PFSK-1 (cell line): ENCODE results near the gene AIRE.

ENCODE experiments used
- FOXP2 ChIP-seq: optimal IDR thresholded peaks from 2 replicates; pipeline ENCODE3; 2011; ENCODE audit warnings: borderline replicate concordance, control low read depth, inconsistent platforms; ENCODE audit not compliant: insufficient read depth; ENCODE audit errors: extremely low read length, extremely low read depth
- POLR2AphosphoS5 ChIP-seq: IDR thresholded peaks from 2 replicates; pipeline ENCODE4 v1.6.1; 2012; ENCODE audit warnings: low read depth, mild to moderate bottlenecking, control low read depth, low read length, moderate library complexity
- SIN3A ChIP-seq: IDR thresholded peaks from 2 replicates; pipeline ENCODE4 v1.6.1; 2012; ENCODE audit warnings: mild to moderate bottlenecking, low read length, moderate library complexity, borderline replicate concordance; ENCODE audit not compliant: insufficient read depth
- TAF1 ChIP-seq: IDR thresholded peaks from 2 replicates; pipeline ENCODE4 v1.6.1; 2012; ENCODE audit warnings: low read length, control low read depth, borderline replicate concordance; ENCODE audit not compliant: insufficient read depth
- TF ChIP-seq, protein P1 (sequence below), 2 experiments: IDR thresholded peaks; 2 replicates each; pipeline versions ENCODE4 v1.6.1 to v1.8.0; 2011 to 2012; ENCODE audit warnings: low read depth in 2 of 2, low read length in 2 of 2, control low read depth in 1 of 2, inconsistent platforms in 1 of 2, mild to moderate bottlenecking in 1 of 2, moderate library complexity in 1 of 2; ENCODE audit not compliant: insufficient read depth in 1 of 2

AIRE gene

GRCh38 chr21:44317241-44317782 lies 31.6 kb downstream of the AIRE start:
- no peak for TF ChIP-seq SIN3A
- TF ChIP-seq, protein P1, sequence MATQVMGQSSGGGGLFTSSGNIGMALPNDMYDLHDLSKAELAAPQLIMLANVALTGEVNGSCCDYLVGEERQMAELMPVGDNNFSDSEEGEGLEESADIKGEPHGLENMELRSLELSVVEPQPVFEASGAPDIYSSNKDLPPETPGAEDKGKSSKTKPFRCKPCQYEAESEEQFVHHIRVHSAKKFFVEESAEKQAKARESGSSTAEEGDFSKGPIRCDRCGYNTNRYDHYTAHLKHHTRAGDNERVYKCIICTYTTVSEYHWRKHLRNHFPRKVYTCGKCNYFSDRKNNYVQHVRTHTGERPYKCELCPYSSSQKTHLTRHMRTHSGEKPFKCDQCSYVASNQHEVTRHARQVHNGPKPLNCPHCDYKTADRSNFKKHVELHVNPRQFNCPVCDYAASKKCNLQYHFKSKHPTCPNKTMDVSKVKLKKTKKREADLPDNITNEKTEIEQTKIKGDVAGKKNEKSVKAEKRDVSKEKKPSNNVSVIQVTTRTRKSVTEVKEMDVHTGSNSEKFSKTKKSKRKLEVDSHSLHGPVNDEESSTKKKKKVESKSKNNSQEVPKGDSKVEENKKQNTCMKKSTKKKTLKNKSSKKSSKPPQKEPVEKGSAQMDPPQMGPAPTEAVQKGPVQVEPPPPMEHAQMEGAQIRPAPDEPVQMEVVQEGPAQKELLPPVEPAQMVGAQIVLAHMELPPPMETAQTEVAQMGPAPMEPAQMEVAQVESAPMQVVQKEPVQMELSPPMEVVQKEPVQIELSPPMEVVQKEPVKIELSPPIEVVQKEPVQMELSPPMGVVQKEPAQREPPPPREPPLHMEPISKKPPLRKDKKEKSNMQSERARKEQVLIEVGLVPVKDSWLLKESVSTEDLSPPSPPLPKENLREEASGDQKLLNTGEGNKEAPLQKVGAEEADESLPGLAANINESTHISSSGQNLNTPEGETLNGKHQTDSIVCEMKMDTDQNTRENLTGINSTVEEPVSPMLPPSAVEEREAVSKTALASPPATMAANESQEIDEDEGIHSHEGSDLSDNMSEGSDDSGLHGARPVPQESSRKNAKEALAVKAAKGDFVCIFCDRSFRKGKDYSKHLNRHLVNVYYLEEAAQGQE (IDR thresholded peaks at IDR 0.05; ENCODE audit: insufficient read depth in 1 of 2, low read depth in 2 of 2, low read length in 2 of 2) = no peak
- TF ChIP-seq POLR2AphosphoS5 = no peak
- TF ChIP-seq FOXP2 = no peak
- no peak for TF ChIP-seq TAF1

- TF ChIP-seq POLR2AphosphoS5 = no peak
- no peak for TF ChIP-seq TAF1
- no peak for TF ChIP-seq FOXP2
- no peak for TF ChIP-seq SIN3A
- TF ChIP-seq, protein P1 (IDR thresholded peaks at IDR 0.05; ENCODE audit: insufficient read depth in 1 of 2, low read depth in 2 of 2, low read length in 2 of 2) = no peak
These were observed 32.2 kb downstream of the AIRE start for GRCh38 chr21:44317871-44318270.

DNA sequence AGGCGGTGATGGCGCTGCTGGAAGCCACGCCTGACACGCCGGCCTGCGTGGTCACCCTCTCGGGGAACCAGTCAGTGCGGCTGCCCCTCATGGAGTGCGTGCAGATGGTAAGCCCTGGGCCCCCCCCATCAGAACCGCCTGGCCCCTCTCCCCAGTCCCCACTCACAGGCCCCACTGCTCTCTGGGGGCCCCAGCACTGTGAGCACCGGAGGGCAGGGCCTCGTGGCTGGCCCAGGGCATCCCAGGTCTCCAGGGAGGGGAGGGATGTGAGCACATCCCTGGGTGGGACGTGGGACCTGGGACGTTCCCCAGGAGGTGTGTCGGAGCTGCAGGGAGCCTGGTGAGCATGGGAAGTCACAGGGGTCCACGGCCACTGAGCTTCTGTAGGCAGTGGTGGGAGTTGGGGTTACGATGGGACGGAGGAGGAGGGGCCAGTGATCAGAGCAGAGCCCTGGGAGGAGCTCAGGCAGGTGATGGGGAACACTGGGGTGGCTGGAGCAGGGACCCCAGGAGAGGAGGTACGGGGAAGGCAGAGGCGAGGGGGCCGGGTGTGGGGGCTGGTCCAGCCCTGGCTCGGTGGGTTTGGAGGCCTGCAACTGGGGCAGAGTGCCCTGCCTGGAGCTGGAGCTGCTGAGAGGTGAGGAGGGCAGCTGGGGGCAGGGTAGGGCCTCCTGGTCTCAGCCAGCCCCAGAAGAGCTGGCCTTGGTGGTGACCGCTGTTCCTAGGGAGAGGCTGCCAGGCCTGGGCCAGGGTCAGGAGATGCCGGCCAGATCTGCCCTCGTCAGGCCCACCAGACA lies 33.0 kb downstream of the AIRE start:
- TF ChIP-seq FOXP2 (no peak), SIN3A (no peak), POLR2AphosphoS5 (no peak), TAF1 (no peak)
- TF ChIP-seq, protein P1 (IDR thresholded peaks at IDR 0.05; ENCODE audit: insufficient read depth in 1 of 2, low read depth in 2 of 2, low read length in 2 of 2) = no peak

DNA sequence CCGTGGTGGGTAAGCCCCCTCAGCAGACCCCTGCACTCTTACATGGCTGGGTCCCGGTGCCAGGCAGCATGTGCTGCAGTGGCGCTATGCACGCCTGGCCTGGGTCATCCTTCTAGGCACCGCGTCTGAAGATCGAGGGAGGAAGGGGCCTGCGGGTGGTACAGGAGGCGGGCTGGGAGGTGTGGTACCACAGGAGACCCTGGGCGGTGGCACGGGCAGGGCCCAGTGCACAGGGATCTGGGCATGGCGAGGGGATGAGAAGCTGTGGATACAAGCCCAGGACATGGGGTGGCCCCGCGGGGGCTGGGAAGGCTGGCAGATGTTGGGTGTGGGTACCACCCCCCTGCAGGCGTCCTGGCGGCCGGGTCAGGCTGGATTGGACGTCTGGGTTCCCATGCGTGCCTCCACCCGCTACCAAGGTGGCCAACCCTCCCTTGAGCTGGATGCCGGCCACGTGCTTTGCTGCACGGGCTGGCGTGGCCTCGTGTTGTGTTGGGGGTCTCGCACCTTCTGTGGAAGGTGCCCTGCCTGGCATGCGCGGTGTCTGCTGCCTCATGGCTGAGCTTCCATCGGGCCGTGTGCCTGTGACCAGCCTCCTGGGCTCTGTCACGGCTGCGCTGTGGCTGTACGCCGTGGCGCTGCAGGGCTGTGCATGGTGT lies 33.9 kb downstream of the AIRE start:
- TF ChIP-seq, protein P1 (IDR thresholded peaks at IDR 0.05; ENCODE audit: insufficient read depth in 1 of 2, low read depth in 2 of 2, low read length in 2 of 2) = no peak
- TF ChIP-seq TAF1 (no peak), POLR2AphosphoS5 (no peak), FOXP2 (no peak), SIN3A (no peak)
